ENCODE measurements around the gene UBXN2A.

- TF ChIP-seq CTCF (IDR thresholded peaks at IDR 0.05): no peak
- TF ChIP-seq POLR2A (IDR thresholded peaks at IDR 0.05): no peak
Measured at GRCh38 chr2:23992931-23993330, 52.7 kb downstream of the UBXN2A start.

Data from body of pancreas (tissue), 4 donors.